PC-9 (cell line): ENCODE measurements around the gene LGALS9. TPM values are rescaled to one million over a fixed set of nuclear protein-coding genes. Genes with fewer than 3 reads are reported as not detected.

Experiments
- BruUV-seq: library from RNA; stranded (reverse); fragments of 400-500 nt; replicated peaks from 2 replicates; lab custom pipeline; 2021; lab: Mats Ljungman, UMichigan
- CTCF ChIA-PET: fragments of 300-600 bp; sonication (Branson Sonifier 250); formaldehyde crosslinking; loops from one replicate; lab custom pipeline; 2022; ENCODE audit warnings: antibody characterized with exemption; lab: Charles Lee
- POLR2A ChIA-PET: fragments of 300-600 bp; sonication (Branson Sonifier 250); formaldehyde crosslinking; loops from one replicate; lab custom pipeline; 2022; ENCODE audit warnings: antibody characterized with exemption; ENCODE audit not compliant: unreplicated experiment; lab: Charles Lee
- DNase-seq, 2 experiments: peaks; one replicate each; pipeline versions ENCODE4 v3.0.0 to v3.0.0-alpha.2; 2015 to 2022; ENCODE audit warnings: mixed read lengths in 1 of 2
- H2AFZ ChIP-seq: fragments of 200-600 bp; sonication (generic); 2 replicates; pipeline ENCODE4 v1.8.1; 2017; ENCODE audit warnings: antibody characterized with exemption
- H3F3A ChIP-seq: fragments of 200-600 bp; sonication (generic); 2 replicates; pipeline ENCODE4 v1.8.1; 2017; ENCODE audit warnings: antibody characterized with exemption, mild to moderate bottlenecking, low read depth; ENCODE audit not compliant: insufficient read depth
- H3K27ac ChIP-seq: fragments of 200-600 bp; sonication (generic); 2 replicates; pipeline ENCODE4 v1.6.1; 2016; ENCODE audit warnings: mixed run types
- H3K27me3 ChIP-seq: fragments of 200-600 bp; sonication (generic); 2 replicates; pipeline ENCODE4 v1.6.1; 2016; ENCODE audit warnings: low read depth, mixed run types; ENCODE audit not compliant: insufficient read depth
- H3K36me3 ChIP-seq: fragments of 200-600 bp; sonication (generic); 2 replicates; pipeline ENCODE4 v1.6.1; 2016; ENCODE audit warnings: low read depth, mixed run types
- H3K4me1 ChIP-seq: fragments of 200-600 bp; sonication (generic); replicated peaks from 2 replicates; pipeline ENCODE4 v1.6.1; 2016; ENCODE audit warnings: mixed run types; ENCODE audit not compliant: insufficient read depth
- H3K4me2 ChIP-seq: fragments of 200-600 bp; sonication (generic); 2 replicates; pipeline ENCODE4 v1.6.1; 2017; ENCODE audit warnings: mixed run types
- H3K4me3 ChIP-seq: fragments of 200-600 bp; sonication (generic); 2 replicates; pipeline ENCODE4 v1.6.1; 2016; ENCODE audit warnings: mixed run types
- H3K79me2 ChIP-seq: fragments of 200-600 bp; sonication (generic); 2 replicates; pipeline ENCODE4 v1.6.1; 2017; ENCODE audit warnings: low read depth, mixed run types
- H3K9me2 ChIP-seq: fragments of 200-600 bp; sonication (generic); 2 replicates; pipeline ENCODE4 v1.8.1; 2017; ENCODE audit warnings: mild to moderate bottlenecking; ENCODE audit not compliant: insufficient read depth
- H3K9me3 ChIP-seq: fragments of 200-600 bp; sonication (generic); 2 replicates; pipeline ENCODE4 v1.8.1; 2016; ENCODE audit warnings: low read depth; ENCODE audit not compliant: insufficient read depth
- H4K20me1 ChIP-seq: fragments of 200-600 bp; sonication (generic); 2 replicates; pipeline ENCODE4 v1.8.1; 2017; ENCODE audit not compliant: insufficient read depth
- CTCF ChIP-seq: fragments of 200-600 bp; sonication (generic); conservative IDR thresholded peaks from 2 replicates; pipeline ENCODE4 v1.6.1; 2017; ENCODE audit warnings: mixed run types, antibody characterized with exemption, mild to moderate bottlenecking, moderate library complexity
- EZH2 ChIP-seq: fragments of 200-600 bp; sonication (generic); IDR thresholded peaks from 2 replicates; pipeline ENCODE4 v1.8.0; 2017; ENCODE audit warnings: antibody characterized with exemption, low read depth
- intact Hi-C: fragments of 100-400 bp; cut with micrococcal nuclease; formaldehyde crosslinking; loops from one replicate; pipeline ENCODE4 v1.10.0; 2022; ENCODE audit not compliant: unreplicated experiment
- total RNA-seq: library from RNA; stranded (reverse); gene quantifications from 2 replicates; pipeline ENCODE4 v1.2.3, GENCODE V29; 2021

LGALS9 gene
- total RNA-seq, 1 experiment from 2014 or later = 14.5 TPM

- no peak for TF ChIP-seq CTCF
- no peak for TF ChIP-seq EZH2
These were observed 14.6 kb upstream of the LGALS9 start for GRCh38 chr17:27616414-27616813.

GRCh38 chr17:27618417-27618816 lies 12.6 kb upstream of the LGALS9 start:
- H3K4me1 ChIP-seq = no peaks in the 10 kb centered on the region
- H3K79me2 ChIP-seq = no peaks in the 10 kb centered on the region
- no peaks in the 10 kb centered on the region for H4K20me1 ChIP-seq
- CTCF ChIA-PET = no interaction called here
- H3K27me3 ChIP-seq = no peaks in the 10 kb centered on the region
- TF ChIP-seq CTCF (no peak), EZH2 (no peak)
- H3K9me3 ChIP-seq = no peaks in the 10 kb centered on the region
- no peak overlapping the region for H3K4me3 ChIP-seq
- H3K27ac ChIP-seq = no peak overlapping the region
- H3K4me2 ChIP-seq = no peak overlapping the region
- no peak overlapping the region for H2AFZ ChIP-seq
- BruUV-seq = no TSS peak
- DNase-seq = no peak
- H3K9me2 ChIP-seq = no peaks in the 10 kb centered on the region
- no peaks in the 10 kb centered on the region for H3F3A ChIP-seq
- POLR2A ChIA-PET = interaction anchor here (0.6 kb wide), 1 partner anchor 186 kb away, joined by 6 read pairs; no protein-coding TSS in a partner anchor
- H3K36me3 ChIP-seq = no peaks in the 10 kb centered on the region
- intact Hi-C loops = no loop called here

More at GRCh38 chr17:27616414-27616813, 14.6 kb upstream of the LGALS9 start:
- no peak overlapping the region for H3K27ac ChIP-seq
- H3F3A ChIP-seq = no peaks in the 10 kb centered on the region
- H2AFZ ChIP-seq = no peak overlapping the region
- ChIA-PET CTCF (no interaction called here), POLR2A (no interaction called here)
- no TSS peak for BruUV-seq
- no peak for DNase-seq
- H3K4me3 ChIP-seq = no peak overlapping the region
- H3K9me3 ChIP-seq = no peaks in the 10 kb centered on the region
- H3K36me3 ChIP-seq = no peaks in the 10 kb centered on the region
- no peak overlapping the region for H3K4me2 ChIP-seq
- no peaks in the 10 kb centered on the region for H3K79me2 ChIP-seq
- H3K4me1 ChIP-seq = no peaks in the 10 kb centered on the region
- no peaks in the 10 kb centered on the region for H4K20me1 ChIP-seq
- H3K27me3 ChIP-seq = no peaks in the 10 kb centered on the region
- H3K9me2 ChIP-seq = no peaks in the 10 kb centered on the region
- intact Hi-C loops = no loop called here

GRCh38 chr17:27620721-27621120 lies 10.3 kb upstream of the LGALS9 start:
- Histone ChIP-seq H3K4me3 (no peak overlapping the region), H3K79me2 (no peaks in the 10 kb centered on the region), H3K4me2 (no peak overlapping the region), H3K9me3 (no peaks in the 10 kb centered on the region), H3K4me1 (no peaks in the 10 kb centered on the region), H3K27ac (no peak overlapping the region), H3F3A (no peaks in the 10 kb centered on the region), H3K27me3 (no peaks in the 10 kb centered on the region), H3K36me3 (no peaks in the 10 kb centered on the region), H3K9me2 (no peaks in the 10 kb centered on the region), H4K20me1 (no peaks in the 10 kb centered on the region), H2AFZ (no peak overlapping the region)
- ChIA-PET POLR2A (no interaction called here), CTCF (no interaction called here)
- intact Hi-C loops = no loop called here
- BruUV-seq = no TSS peak
- TF ChIP-seq EZH2 (no peak), CTCF (no peak)
- no peak for DNase-seq
